ENCODE measurements around the gene MAP3K5.

DNA sequence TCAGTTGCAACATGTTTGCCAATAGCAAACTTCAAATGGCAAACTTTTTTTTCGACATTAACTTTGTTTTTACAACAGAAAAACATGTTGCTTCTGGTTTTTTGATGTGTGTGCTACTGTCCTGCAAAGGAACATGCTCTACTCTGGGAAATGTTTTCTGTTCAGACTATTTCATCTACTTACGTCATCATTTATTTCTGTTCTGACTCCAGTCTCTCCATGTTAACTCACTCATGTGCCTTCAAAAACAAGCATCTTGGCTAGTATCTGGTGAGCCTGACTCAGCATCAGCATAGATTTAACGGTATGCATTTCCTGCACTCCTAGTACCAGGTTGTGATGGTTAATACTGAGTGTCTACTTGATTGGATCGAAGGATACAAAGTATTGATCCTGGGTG, 206.0 kb downstream of the MAP3K5 start:
- TF ChIP-seq, protein P1, sequence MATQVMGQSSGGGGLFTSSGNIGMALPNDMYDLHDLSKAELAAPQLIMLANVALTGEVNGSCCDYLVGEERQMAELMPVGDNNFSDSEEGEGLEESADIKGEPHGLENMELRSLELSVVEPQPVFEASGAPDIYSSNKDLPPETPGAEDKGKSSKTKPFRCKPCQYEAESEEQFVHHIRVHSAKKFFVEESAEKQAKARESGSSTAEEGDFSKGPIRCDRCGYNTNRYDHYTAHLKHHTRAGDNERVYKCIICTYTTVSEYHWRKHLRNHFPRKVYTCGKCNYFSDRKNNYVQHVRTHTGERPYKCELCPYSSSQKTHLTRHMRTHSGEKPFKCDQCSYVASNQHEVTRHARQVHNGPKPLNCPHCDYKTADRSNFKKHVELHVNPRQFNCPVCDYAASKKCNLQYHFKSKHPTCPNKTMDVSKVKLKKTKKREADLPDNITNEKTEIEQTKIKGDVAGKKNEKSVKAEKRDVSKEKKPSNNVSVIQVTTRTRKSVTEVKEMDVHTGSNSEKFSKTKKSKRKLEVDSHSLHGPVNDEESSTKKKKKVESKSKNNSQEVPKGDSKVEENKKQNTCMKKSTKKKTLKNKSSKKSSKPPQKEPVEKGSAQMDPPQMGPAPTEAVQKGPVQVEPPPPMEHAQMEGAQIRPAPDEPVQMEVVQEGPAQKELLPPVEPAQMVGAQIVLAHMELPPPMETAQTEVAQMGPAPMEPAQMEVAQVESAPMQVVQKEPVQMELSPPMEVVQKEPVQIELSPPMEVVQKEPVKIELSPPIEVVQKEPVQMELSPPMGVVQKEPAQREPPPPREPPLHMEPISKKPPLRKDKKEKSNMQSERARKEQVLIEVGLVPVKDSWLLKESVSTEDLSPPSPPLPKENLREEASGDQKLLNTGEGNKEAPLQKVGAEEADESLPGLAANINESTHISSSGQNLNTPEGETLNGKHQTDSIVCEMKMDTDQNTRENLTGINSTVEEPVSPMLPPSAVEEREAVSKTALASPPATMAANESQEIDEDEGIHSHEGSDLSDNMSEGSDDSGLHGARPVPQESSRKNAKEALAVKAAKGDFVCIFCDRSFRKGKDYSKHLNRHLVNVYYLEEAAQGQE (IDR thresholded peaks at IDR 0.05; ENCODE audit: insufficient read depth in 1 of 2, low read depth in 2 of 2, low read length in 2 of 2) = no peak
- no peak for TF ChIP-seq POLR2AphosphoS5 (IDR thresholded peaks at IDR 0.05; ENCODE audit: low read depth, low read length)
